Bronchial epithelial cell (primary cell): ENCODE measurements around the gene YIPF7. TPM values are rescaled to one million over a fixed set of nuclear protein-coding genes. Genes with fewer than 3 reads are reported as not detected.
A peak's percentile ranks its signal among the peaks of the same experiment; 100 is the strongest.

Experiments used
- DNase-seq: peaks from one replicate; pipeline ENCODE4 v3.0.0-alpha.2; 2010; ENCODE audit warnings: low read depth
- FAIRE-seq: peaks from 2 replicates; lab custom pipeline; 2011; peaks lifted over from hg19 to GRCh38; lab: Jason Lieb, UNC
- H3K27me3 ChIP-seq: 2 replicates; pipeline ENCODE4 v1.5.1; 2011; ENCODE audit warnings: low read length; ENCODE audit not compliant: control insufficient read depth, insufficient read depth
- H3K36me3 ChIP-seq: 2 replicates; pipeline ENCODE4 v1.5.1; 2011; ENCODE audit warnings: low read length; ENCODE audit not compliant: control insufficient read depth, insufficient read depth
- H3K4me3 ChIP-seq: 2 replicates; pipeline ENCODE4 v1.5.1; 2011; ENCODE audit warnings: mild to moderate bottlenecking, low read depth, low read length, control low read depth
- CTCF ChIP-seq: IDR thresholded peaks from 2 replicates; pipeline ENCODE4 v1.5.1; 2011; ENCODE audit warnings: mild to moderate bottlenecking, moderate library complexity, low read length, control low read depth, inconsistent platforms; ENCODE audit not compliant: insufficient read depth, severe bottlenecking
- total RNA-seq: library from RNA; depleted of rRNA; stranded (reverse); fragments of >200 nt; gene quantifications from 2 replicates; pipeline ENCODE4 v1.2.1, GENCODE V29; 2014

YIPF7 gene
- total RNA-seq, 1 donor from 2014 or later = 0.53 TPM

GRCh38 chr4:44646151-44646550, 5.3 kb downstream of the YIPF7 start:
- no peak for FAIRE-seq
- Histone ChIP-seq H3K36me3 (no peaks in the 10 kb centered on the region), H3K4me3 (no peak overlapping the region), H3K27me3 (no peaks in the 10 kb centered on the region)
- no peak for TF ChIP-seq CTCF
- peak; percentile 44 for DNase-seq

DNA sequence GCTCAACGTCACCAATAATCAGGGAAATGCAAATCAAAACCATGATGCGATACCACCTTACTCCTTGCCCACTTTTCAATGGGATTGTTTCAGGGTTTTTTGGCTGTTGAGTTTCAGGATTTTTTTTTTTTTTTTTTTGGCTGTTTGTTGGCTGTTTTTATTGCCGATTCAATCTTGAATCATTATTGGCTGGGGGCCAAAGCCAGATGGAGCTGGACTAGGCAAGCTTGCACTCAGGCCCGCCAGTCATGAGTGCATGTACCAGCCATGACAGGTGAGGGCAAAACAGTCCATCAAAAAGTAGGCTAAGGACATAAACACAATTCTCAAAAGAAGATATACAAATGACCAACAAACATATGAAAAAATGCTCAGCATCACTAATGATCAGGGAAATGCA, 13.3 kb downstream of the YIPF7 start:
- no peaks in the 10 kb centered on the region for H3K27me3 ChIP-seq
- no peak for DNase-seq
- no peak for TF ChIP-seq CTCF
- no peaks in the 10 kb centered on the region for H3K36me3 ChIP-seq
- H3K4me3 ChIP-seq = no peak overlapping the region
- no peak for FAIRE-seq

- Histone ChIP-seq H3K27me3 (no peaks in the 10 kb centered on the region), H3K36me3 (no peaks in the 10 kb centered on the region), H3K4me3 (no peak overlapping the region)
- no peak for DNase-seq
- FAIRE-seq = no peak
- no peak for TF ChIP-seq CTCF
Observed at GRCh38 chr4:44632733-44633132, 18.7 kb downstream of the YIPF7 start.

- TF ChIP-seq CTCF = no peak
- DNase-seq (no peak), FAIRE-seq (no peak)
- Histone ChIP-seq H3K27me3 (no peaks in the 10 kb centered on the region), H3K4me3 (no peak overlapping the region), H3K36me3 (no peaks in the 10 kb centered on the region)
Observed at GRCh38 chr4:44632089-44632488, 19.3 kb downstream of the YIPF7 start.

DNA sequence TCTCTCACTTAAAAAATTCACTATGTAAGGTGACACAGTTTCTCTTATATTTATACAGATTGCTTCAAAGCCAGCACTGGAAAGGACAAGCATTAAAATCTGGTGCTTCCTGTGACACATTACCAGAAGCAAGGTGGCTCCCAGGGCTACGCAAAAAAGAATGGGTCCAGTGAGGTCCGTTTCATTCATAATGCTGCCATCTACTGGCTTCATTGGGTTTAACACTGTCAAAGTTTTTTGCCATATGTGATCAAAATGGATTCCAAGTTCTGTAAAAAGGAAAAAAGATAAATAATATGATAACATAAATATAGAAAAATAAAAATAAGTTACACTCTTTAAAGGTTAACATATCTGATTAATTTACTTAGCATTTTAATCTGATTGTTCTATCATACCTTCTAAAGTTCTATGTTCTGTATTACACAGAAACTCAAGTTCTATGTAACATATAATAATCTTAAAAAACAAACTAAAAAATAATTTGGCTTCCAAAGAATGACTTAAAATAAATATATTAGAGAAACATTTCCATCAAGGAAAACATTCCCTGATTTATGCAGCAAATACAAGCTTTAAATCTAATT, 22.1 kb downstream of the YIPF7 start:
- Histone ChIP-seq H3K4me3 (no peak overlapping the region), H3K27me3 (no peaks in the 10 kb centered on the region), H3K36me3 (no peaks in the 10 kb centered on the region)
- no peak for FAIRE-seq
- DNase-seq = peak; percentile 52
- TF ChIP-seq CTCF = peak; percentile 57

GRCh38 chr4:44623676-44624075, 27.7 kb downstream of the YIPF7 start:
- FAIRE-seq (no peak), DNase-seq (no peak)
- H3K4me3 ChIP-seq = no peak overlapping the region
- TF ChIP-seq CTCF = no peak
- H3K27me3 ChIP-seq = no peaks in the 10 kb centered on the region
- no peaks in the 10 kb centered on the region for H3K36me3 ChIP-seq
